Nephron (organoid): Measurements from ENCODE around the gene MGMT.

ENCODE experiments used
- H3K27ac Mint-ChIP-seq, 3 experiments: 2 replicates each; pipeline ENCODE4 v1.8.0; 2020; ENCODE audit warnings: mixed read lengths in 3 of 3, mild to moderate bottlenecking in 2 of 3, moderate library complexity in 1 of 3
- H3K27me3 Mint-ChIP-seq: 2 replicates; pipeline ENCODE4 v1.8.0; 2021; ENCODE audit warnings: low read depth, mild to moderate bottlenecking, moderate library complexity, mixed read lengths
- H3K36me3 Mint-ChIP-seq: 2 replicates; pipeline ENCODE4 v1.8.0; 2020; ENCODE audit warnings: low read depth, mixed read lengths
- H3K4me1 Mint-ChIP-seq: 2 replicates; pipeline ENCODE4 v1.8.0; 2020; ENCODE audit warnings: mixed read lengths
- H3K4me3 Mint-ChIP-seq, 3 experiments: 2 replicates each; pipeline ENCODE4 v1.8.0; 2020; ENCODE audit warnings: mild to moderate bottlenecking in 3 of 3, mixed read lengths in 3 of 3, moderate library complexity in 2 of 3
- H3K9me3 Mint-ChIP-seq: 2 replicates; pipeline ENCODE4 v1.8.0; 2020; ENCODE audit warnings: mixed read lengths
- TF ChIP-seq, protein P1 (sequence below), 3 experiments: fragments of 200-600 bp; sonication (generic); IDR thresholded peaks; one replicate each; pipeline ENCODE4 v1.5.0; 2021; ENCODE audit warnings: antibody characterized with exemption in 3 of 3; ENCODE audit not compliant: unreplicated experiment in 3 of 3

Gene MGMT

DNA sequence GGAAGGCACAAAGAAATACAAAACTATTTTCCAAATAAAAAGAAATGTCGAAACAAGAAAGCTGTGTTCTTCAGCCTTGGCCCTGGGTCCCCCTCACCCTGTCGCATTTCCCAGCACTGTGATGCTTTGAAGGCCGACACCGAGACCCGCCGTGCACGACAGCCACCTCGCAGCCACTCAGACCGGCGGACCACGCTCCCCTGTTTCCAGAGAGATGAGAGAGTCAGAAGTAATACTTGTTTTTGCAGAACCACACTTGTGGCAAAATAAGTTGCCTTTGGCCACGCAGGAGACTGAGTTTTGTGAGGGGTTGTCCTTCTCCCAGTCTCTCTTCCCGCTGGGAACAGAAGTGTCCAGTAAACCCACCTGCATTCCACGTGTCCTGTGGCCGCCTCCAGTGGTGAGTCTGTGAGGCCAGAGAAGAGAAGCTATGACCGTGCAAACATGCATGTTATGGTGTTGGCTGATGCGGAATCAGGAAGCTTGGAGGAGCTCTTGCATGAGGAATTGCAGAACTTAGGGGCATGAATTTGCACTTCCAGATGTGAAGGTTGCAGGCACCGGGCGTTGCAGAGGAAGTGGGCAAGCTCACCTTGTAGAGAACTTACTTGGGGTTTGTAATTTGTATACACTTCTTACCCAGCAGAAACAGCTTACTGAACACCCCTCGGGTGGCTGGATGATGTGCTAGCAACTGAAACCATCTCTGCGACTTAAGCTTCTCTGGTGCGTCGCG lies 302.5 kb downstream of the MGMT start:
- Mint-ChIP-seq H3K9me3 (no peaks in the 10 kb centered on the region), H3K4me1 (no peaks in the 10 kb centered on the region), H3K27me3 (no peaks in the 10 kb centered on the region), H3K4me3 (no peak overlapping the region), H3K27ac (no peak overlapping the region), H3K36me3 (peaks cover 12% of the 10 kb centered on the region)
- TF ChIP-seq, protein P1, sequence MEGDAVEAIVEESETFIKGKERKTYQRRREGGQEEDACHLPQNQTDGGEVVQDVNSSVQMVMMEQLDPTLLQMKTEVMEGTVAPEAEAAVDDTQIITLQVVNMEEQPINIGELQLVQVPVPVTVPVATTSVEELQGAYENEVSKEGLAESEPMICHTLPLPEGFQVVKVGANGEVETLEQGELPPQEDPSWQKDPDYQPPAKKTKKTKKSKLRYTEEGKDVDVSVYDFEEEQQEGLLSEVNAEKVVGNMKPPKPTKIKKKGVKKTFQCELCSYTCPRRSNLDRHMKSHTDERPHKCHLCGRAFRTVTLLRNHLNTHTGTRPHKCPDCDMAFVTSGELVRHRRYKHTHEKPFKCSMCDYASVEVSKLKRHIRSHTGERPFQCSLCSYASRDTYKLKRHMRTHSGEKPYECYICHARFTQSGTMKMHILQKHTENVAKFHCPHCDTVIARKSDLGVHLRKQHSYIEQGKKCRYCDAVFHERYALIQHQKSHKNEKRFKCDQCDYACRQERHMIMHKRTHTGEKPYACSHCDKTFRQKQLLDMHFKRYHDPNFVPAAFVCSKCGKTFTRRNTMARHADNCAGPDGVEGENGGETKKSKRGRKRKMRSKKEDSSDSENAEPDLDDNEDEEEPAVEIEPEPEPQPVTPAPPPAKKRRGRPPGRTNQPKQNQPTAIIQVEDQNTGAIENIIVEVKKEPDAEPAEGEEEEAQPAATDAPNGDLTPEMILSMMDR (IDR thresholded peaks at IDR 0.05; ENCODE audit: unreplicated experiment in 3 of 3), result no peak

DNA sequence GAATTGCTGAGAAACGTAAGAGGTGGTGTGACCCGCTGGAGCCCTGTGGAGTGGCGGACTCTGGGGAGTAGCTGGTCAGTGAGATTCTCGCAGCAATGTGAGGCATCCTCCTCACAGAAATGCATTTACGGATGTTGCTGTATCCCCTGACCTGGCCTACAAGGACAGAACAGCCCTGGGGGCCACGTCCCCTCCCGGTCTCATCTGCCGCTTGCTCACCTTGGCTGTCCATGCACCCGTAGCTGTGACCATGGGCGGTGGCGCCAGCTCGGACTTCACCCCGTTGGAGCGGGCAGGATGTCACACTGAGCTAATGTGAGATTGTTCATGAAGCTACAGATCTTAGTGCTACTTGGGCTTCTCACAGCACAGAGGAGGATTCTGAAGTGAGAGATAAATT lies 303.2 kb downstream of the MGMT start:
- no peaks in the 10 kb centered on the region for H3K4me1 Mint-ChIP-seq
- no peaks in the 10 kb centered on the region for H3K9me3 Mint-ChIP-seq
- H3K36me3 Mint-ChIP-seq, result peaks cover 12% of the 10 kb centered on the region
- TF ChIP-seq, protein P1 (IDR thresholded peaks at IDR 0.05; ENCODE audit: unreplicated experiment in 3 of 3), result no peak
- no peak overlapping the region for H3K27ac Mint-ChIP-seq
- no peak overlapping the region for H3K4me3 Mint-ChIP-seq
- no peaks in the 10 kb centered on the region for H3K27me3 Mint-ChIP-seq

DNA sequence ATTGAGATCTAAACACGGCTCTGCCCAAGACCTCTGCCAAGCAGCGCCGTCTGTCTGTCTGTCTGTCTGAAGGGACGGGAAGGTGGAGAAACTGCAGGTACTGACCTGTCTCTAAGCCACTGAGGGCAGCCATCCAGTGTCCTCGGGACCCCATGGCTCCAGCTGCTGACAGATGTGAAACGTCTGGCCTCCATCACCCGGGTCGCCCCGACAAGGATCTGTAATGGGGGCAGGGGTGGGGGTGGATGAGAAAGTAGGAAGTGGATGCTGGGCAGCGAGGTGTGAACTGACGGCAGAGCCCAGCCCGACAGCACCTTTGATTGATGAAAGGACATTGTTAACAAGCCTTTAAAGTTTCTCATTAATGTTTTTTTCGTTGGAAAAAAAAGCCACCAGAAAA lies 304.0 kb downstream of the MGMT start:
- Mint-ChIP-seq H3K27ac (no peak overlapping the region), H3K36me3 (peaks cover 12% of the 10 kb centered on the region), H3K9me3 (no peaks in the 10 kb centered on the region), H3K4me3 (no peak overlapping the region), H3K4me1 (no peaks in the 10 kb centered on the region), H3K27me3 (no peaks in the 10 kb centered on the region)
- TF ChIP-seq, protein P1 (IDR thresholded peaks at IDR 0.05; ENCODE audit: unreplicated experiment in 3 of 3), result no peak

DNA sequence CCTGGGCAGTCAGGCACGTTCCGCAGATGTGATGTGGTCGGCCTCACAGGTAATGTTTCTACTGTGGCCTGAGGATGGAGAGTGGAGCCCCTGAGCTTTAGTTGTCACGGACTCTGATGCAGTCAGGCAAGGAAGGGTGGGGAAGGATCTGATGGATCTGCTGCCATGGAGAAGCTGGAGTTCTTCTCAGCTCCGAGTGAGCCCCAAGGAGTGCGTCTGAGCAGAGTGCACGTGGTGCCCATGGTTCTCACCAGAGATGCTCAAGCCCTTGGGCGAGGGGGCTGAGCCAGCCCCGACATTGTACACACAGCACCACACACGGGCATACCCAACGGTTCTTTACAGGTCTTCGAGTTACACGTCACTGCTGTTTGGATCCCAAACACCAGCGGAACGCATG lies 304.5 kb downstream of the MGMT start:
- no peak overlapping the region for H3K27ac Mint-ChIP-seq

DNA sequence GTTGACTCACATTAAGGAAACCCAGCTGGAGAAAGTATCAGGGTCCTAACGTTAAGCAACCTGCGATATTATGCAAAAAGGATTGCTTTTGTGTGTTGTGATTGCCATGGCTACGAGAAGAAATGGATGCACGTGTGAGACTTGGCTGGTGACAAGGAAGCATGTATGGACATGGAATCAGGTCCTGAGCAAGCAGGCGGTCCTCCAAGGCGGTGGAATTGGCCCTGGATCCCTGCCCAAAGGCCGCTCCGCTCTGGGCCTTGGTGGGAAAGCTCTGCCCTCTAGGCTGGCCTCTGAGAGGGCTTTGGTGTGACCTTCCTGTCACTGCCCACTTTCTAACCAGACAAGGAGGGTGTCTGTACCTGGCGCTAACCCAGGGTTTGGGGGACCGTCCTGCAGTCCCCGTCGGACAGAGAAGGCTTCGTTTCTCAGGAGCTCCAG lies 305.0 kb downstream of the MGMT start:
- H3K4me3 Mint-ChIP-seq, result no peak overlapping the region
- H3K4me1 Mint-ChIP-seq, result no peaks in the 10 kb centered on the region
- no peaks in the 10 kb centered on the region for H3K9me3 Mint-ChIP-seq
- no peak overlapping the region for H3K27ac Mint-ChIP-seq
- H3K36me3 Mint-ChIP-seq, result peaks cover 12% of the 10 kb centered on the region
- TF ChIP-seq, protein P1 (IDR thresholded peaks at IDR 0.05; ENCODE audit: unreplicated experiment in 3 of 3), result no peak
- peaks cover 2% of the 10 kb centered on the region for H3K27me3 Mint-ChIP-seq

More for the DNA sequence above, 304.5 kb downstream of the MGMT start:
- H3K9me3 Mint-ChIP-seq, result no peaks in the 10 kb centered on the region
- H3K27me3 Mint-ChIP-seq, result no peaks in the 10 kb centered on the region
- no peaks in the 10 kb centered on the region for H3K4me1 Mint-ChIP-seq
- no peak overlapping the region for H3K4me3 Mint-ChIP-seq
- TF ChIP-seq, protein P1 (IDR thresholded peaks at IDR 0.05; ENCODE audit: unreplicated experiment in 3 of 3), result no peak
- peaks cover 12% of the 10 kb centered on the region for H3K36me3 Mint-ChIP-seq
